AML-193 (cell line): ENCODE measurements around the gene TRPT1.

Source experiments
- DNase-seq, 2 experiments: peaks; one replicate each; lab custom pipeline; 2025; lab: John Stamatoyannopoulos, UW

The TRPT1 gene

DNA sequence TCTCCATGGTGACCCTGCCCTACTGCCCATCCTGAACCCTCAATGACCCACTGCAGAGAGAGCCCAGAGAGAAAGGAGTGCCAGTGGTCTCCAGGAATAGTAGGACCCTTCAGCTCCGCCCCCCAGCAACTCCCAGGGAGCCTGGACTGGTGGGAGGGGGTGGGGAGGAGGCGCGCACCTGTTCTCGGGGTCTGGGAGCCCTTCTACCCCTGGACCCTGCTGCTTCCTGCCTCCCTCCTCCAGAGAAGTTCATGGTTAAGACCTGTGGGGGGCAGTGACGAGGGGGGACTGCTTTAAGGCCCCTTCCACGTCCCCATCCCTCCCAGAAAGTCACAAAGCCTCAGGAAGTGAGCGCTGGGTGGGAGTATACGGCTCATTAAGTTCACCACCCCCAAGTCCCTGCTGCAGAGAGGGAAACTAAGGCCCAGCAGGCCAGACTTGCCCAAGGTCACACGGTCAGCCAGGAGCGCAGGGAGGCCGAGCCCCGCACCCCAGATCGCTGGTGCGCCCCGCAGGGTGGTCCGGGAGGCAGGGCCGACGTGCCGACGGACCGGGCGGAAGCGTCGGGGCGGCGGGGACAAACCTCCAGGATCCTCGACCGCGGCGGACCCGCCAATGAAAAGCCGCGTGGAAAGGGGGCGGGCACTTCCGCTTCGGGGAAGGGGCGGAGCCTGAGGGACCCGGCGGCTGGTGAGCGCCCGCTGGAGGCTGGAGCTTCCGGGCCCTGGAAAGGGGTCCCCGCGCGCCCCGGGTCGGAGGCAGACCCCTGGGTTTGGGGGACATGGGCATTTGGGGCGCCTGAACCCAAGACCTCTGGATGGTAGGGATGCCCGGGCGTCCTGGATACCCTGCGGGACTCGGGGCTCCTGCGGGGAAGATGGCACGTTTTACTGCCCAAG lies at the start of gene TRPT1, which contains the start of gene NUDT22:
TRPT1 (minus strand) TSS at position 579 of the 899 bp plus-strand sequence; CDS start at position 253, 326 bp downstream.
NUDT22 (plus strand) TSS at position 667 of the 899 bp plus-strand sequence. CDS start 379 bp downstream, outside the sequence.
- DNase-seq, result peak; percentile 67 to 73

DNA sequence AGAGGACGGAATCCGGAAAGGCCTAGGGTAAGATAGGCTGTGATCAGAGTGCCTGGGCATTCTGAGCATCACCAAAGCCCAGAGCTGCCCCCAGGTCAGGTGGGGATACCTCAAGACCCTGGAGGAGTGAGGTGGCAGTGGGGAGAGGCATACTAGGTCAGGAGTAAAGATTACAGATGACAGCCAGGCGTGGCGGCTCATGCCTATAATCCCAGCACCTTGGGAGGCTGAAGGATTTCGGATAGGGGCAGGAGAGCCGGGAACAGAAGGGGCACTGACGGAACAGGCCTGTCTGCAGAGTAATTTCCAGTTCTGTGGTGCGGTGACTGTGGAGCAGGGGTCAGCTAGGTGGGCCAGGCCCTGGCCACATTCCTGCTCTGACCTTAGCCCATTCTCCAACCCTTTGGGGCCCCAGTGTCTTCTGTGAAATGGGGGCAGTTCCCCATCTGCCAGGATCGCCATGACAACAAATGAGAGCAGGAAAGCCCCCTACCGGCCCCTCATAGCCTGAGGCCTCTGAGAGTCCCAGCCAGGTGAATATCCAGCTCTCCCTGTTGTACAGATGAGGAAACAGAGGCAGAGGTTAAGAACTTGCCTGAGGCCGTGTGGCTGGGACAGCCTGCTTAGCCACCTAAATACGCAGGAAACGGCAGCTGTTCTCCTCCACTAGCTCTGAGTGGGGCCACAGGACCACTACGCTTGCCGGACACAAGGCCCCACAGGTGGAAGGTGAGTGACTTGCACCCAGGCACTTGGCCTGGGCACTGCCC lies 49.2 kb upstream of the TRPT1 start:
- DNase-seq, result no peak

DNA sequence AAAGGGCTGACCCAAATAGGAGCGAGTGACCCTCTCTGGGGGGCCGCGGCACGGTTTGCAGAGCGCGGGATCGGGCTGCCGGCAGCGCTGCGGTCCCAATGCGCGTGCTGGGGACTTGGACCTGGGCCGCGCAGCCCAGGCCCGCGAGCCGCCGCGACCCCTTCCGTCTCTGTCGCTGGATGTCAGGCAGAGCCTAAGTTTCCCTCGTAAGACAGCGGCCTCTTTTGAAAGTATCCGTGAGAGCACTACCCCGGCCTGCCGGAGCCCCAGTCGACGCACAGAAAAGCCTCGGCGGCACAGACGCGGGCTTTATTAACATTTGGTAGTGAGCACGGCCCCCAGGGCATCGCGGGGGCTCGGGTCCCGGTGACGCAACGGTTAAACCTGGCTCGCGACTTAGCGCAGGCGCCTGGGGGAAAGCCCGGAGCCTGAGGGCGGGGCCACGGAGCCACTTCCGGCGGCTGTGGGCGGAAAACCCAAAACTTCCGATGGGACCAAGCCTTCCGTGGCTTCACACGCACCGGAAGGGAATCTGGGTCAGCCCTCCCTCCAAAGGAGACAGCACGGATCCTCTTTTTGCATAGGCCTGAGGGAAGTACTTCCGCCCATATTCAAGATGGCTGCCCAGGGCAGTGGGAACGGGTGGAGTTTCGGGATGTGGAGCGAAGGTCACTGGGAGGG lies 43.7 kb upstream of the TRPT1 start:
- DNase-seq, result peak; percentile 94 to 97

- peak; percentile 31 to 39 for DNase-seq
Measured at GRCh38 chr11:64268893-64269539, 43.0 kb upstream of the TRPT1 start.

DNA sequence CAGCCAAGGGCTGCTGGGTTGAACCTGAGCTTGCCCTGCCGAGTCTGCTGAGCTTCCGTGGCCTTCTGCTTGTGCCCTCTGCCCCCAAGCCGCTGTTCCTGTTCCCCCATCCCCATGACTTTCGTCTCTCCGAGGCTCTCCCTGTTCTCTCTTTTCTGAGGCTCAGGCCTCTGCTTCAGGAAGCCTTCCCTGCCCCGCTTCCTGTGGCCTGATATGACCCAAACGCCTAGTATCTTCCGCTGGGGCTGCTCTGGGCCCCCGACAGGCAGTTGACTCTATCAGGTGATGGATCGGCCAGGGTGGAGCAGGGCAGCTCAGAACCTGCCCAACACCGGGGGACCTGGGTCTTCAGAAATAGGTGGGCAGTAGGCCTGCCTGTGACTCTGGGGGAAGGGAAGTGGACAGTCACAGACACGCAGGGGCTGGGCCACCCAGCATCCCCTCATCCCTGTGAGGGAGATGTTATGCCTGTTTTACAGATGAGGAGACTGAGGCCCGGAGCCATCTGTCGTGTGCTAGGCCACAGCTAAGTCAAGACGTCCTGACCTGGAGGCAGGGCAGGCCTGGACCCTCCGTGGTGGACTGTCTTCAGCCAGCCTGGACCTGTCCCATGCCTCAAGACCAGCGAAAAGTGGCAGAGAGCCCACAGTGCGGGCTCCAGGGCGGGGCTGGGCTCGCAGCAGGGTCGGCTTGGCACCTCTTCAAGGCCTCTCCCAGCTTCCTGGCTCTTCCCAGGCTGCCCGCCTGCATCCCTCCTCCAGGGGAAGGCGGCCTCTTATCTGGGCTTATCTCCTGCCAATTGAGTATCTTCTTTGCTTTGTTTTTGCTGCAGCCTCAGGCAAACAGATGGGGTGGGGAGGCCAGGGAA lies 42.3 kb upstream of the TRPT1 start:
- no peak for DNase-seq

DNA sequence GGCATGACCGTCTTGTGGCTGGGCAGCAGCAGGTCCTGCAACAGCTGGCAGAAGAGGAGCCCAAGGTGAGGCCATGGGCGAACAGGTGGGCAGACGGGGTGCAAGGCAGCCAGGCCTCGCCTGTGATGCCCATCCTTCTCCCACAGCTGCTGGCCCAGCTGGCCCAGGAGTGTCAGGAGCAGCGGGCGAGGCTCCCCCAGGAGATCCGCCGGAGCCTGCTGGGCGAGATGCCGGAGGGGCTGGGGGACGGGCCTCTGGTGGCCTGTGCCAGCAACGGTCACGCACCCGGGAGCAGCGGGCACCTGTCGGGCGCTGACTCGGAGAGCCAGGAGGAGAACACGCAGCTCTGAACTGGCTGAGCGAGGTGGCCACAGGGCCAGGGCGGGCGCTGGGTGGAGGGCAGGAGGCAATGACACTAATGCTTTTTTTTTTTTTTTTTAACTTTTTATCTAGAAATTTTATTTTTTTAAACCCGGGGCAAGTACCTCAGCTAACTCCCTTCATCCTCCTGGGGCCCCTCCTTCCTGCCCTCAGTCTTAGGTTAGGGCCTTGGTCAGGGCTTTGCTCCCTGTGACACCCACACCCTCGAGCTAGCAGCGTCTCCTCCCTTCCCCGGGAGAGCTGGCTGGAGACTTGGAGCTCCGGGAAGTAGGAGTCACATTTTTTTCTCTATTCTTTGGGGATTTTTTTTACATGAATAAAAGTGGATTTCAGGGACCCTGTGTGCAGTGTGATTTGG lies 41.4 kb upstream of the TRPT1 start:
- DNase-seq, result no peak

GRCh38 chr11:64266339-64266738 lies 40.4 kb upstream of the TRPT1 start:
- DNase-seq, result no peak

GRCh38 chr11:64265176-64266160 lies 39.5 kb upstream of the TRPT1 start:
- no peak for DNase-seq

DNA sequence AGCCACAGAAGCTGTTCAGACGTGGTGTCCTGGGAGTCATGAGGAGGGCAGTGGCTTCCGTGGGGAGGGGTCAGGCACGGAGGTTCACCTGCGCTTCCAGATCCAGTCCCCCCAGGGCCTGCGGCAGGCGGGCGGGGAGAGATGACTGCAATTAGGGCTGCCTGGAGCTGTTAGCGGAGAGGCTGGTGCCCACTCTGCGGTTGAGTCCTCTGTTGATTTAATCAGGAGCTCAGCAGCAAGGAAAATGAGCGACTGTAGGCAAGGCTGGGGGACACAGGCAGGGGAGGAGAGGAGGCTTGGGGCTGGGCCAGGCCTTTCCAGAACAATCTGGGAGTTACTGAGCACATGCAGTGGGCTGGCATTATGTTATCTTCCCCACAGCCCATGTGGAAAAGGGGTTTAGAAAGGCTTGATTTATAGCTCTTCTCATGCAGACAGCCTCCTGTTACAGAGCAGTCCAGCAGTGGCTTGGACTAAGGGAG lies 38.4 kb upstream of the TRPT1 start:
- no peak for DNase-seq

DNA sequence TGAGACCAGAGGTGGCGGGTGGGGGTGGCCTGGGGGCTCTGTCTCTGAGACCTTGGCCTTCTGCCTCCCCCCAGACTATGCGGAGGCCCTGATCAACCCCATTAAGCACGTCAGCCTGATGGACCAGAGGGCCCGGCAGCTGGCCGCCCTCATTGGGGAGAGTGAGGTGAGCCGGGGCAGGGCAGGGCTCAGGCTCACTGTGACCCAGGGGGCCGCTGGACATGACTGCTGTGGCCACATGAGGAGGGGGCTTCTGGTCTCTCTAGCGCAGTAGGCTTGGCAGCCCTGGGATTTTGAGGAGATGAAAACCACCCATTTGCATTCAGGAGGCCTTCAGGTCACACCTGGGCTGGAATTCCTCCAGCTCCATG lies 37.9 kb upstream of the TRPT1 start:
- no peak for DNase-seq

GRCh38 chr11:64263021-64263946 lies 37.3 kb upstream of the TRPT1 start:
- no peak for DNase-seq

GRCh38 chr11:64262271-64263002 lies 36.5 kb upstream of the TRPT1 start:
- no peak for DNase-seq

GRCh38 chr11:64261556-64262080 lies 35.6 kb upstream of the TRPT1 start:
- no peak for DNase-seq

DNA sequence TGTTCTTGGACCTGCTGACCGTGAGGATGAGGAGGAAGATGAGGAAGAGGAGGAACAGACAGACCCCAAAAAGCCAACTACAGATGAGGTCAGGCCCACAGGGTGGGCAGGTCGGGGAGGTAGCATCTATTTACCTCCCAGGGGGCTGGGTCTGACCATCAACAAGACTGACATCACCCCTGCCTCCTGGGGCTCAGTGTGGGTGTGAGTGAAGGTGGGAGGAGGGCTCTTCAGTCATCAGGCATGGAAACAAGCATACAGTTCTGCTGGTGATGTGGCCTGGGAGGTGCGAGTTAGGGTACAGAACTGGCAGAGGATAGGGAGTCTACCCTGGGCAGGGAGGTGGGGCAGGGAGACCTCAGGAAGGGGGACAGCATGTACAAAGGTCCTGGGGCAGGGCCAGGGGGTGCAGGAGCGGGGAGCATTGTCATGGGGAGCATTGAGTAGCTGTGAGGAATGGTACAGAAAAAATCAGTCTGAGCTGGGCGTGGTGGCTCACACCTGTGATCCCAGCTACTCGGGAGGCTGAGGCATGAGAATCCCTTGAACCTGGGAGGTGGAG lies 34.2 kb upstream of the TRPT1 start:
- DNase-seq, result no peak

DNA sequence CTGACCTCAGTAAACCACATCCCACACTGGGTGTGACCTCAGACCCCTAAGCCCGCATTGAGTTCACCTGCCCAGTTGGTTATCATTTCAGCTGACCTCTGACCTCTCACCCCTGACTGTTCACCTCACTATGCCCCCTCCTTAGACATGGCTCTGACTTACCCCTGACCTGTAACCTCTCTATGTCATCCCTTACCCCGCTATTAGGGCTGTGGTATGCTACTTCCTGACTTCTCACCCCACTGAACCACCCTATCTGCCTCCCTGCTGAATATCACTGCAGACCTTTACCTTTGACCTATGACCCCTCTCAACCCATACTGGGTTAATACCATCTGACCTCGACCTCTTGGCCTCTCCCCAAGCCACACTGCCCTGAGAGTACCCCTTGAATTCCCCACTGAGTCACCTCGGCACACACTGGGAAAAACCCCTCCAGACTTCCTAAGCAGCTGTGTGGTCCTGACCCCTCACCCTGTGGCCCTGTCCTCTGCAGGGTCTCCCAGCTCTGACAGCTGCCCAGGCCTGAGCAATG lies 33.6 kb upstream of the TRPT1 start:
- DNase-seq, result no peak

DNA sequence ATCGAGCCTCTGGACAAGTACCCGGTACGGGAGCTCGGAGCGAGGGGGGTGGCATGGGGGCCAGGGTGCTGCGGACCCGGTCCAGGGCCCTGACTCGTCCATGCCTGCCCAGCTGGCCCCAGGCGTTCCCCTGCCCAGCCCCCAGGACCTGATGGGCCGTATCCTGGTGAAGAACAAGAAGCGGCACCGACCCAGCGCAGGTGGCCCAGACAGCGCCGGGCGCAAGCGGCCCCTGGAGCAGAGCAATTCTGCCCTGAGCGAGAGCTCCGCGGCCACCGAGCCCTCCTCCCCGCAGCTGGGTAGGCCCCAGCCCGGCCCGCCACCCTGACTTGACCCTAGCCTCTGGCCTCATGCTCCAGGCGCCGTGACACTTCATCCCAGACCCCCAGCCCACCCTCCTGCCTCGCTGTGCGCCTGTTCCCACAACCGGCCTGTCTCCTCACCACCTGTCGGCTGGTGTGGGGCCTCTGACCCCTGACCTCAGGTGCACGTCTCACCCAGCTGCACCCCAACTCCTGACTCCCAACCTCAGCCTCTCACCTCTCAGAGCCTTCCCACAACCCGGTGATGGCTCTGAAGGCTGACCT lies 33.1 kb upstream of the TRPT1 start:
- no peak for DNase-seq
